Limb (tissue), 2 donors: ENCODE measurements around the gene PPP1R1A.

Experiments
- DNase-seq, 2 donors: peaks; one replicate each; pipeline ENCODE4 v3.0.0-alpha.2; 2016; ENCODE audit errors: extremely low spot score in 2 of 2

Gene PPP1R1A, protein sequence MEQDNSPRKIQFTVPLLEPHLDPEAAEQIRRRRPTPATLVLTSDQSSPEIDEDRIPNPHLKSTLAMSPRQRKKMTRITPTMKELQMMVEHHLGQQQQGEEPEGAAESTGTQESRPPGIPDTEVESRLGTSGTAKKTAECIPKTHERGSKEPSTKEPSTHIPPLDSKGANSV

DNA sequence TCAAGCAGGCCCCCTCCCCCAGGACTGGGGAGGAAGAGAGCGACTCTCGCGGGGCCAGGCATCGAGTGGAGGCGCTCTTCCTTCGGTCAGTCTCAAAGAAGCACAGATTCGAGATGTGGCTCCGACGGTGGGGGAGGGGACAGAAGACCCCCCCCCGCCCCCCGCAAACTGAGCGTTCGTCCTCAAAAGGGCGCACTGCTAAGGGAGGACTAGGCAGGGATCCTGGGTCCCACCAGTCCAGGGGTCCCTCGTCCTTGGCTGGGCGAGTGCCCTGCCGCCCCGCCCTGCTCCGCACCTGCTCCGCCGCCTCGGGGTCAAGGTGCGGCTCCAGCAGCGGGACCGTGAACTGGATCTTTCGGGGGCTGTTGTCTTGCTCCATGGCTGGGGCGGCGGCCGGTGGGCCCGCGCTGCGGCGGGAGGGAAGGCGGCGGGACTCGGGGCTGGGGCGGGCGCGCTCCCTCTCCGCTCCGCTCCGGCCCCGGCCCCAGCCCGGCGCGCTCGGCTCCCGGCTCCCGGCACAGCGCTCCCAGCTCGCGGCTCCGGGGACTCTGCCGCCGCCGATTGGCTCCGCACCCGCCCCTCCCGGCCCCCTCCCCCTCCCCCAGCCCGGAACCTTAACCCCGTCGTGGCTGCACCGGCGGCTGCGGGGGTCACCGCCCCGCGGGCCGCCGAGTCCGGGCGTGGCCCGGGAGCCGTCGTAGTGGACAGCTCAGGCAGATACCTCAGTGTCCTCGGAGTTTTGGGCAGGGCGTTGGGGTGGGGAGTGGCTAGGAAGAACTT lies at the start of gene PPP1R1A:
TSS of gene PPP1R1A (minus strand) at position 550 of the 780 bp plus-strand sequence. CDS start at position 379, 171 bp downstream.
- DNase-seq, result peak in 1 of 2 donors; percentile 77

DNA sequence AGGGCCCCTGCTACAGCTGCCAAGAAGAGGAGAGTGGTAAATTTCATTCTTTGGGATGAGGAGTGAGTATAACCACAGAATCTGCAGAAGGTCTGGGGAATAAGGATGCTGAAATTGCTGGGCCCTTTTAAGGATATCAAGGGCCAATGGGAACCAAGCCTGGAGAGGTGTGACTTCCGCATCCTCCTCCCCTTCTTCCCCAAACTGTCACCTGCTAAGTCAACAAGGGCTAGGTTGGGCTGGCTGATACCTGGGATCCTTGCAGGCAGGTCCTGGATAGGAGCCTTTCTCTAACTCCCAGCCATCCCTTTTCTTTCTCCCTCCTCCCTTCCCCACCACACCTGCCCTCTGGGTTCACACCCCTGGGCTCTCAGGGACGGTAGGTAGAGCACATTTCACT lies 46.3 kb upstream of the PPP1R1A start, which contains the start of gene LACRT:
TSS of gene LACRT (minus strand) at position 101 of the 400 bp plus-strand sequence. CDS start at position 47, 54 bp downstream.
- no peak for DNase-seq

DNA sequence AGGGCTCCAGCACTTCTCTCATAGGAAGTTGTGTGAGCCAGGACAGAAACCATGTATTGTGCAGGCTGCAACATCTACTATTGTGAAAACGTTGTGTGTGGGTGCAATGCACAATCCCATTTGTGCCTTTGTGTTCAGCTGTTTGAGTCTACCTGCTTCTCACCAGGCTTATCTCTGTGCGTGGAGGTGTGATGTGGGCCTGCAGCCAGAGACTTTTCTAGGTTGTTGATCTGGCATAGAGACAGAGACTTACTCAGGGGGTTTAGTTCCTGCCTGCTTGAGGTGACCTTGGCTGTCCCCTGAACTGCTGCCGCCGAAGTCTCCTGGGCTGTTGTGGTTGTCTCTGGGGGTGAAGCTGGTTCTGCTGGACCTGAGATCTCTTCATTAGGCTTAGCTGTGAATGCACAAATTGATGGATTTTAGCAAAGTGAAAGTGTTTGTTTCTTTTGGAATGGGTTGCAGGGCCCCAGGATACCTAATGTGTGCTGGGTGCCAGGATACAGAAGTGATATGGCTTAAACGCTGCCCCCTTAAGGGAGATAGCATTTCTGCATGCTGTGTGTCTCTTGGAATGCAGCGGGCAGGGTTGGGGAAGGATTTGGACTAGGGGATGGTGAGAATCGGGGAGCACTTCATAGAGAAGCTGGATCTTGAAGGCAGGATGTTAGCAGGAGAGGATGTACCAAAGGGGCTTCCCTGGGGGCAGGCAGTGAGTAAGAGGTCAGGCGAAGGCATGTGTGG lies 43.7 kb upstream of the PPP1R1A start:
- no peak for DNase-seq

DNA sequence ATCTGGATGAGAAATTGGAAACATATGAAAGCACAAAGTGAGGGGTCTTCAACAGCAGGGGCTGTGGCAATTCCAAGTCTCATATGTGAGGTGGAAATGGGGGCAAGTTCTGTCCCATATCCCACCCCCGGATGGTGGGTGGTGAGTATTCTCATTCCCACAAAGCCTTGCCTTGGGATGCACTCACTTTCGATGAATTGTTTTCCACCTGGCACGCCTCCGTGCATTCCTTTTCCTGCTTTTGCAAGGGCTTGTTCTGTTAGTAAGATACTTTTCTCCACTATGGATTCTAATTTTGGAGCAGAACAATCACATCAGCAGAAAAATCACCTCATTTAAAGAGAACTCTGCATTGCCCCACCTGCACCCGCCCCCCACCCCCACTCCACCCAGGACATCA lies 43.1 kb upstream of the PPP1R1A start:
- no peak for DNase-seq

DNA sequence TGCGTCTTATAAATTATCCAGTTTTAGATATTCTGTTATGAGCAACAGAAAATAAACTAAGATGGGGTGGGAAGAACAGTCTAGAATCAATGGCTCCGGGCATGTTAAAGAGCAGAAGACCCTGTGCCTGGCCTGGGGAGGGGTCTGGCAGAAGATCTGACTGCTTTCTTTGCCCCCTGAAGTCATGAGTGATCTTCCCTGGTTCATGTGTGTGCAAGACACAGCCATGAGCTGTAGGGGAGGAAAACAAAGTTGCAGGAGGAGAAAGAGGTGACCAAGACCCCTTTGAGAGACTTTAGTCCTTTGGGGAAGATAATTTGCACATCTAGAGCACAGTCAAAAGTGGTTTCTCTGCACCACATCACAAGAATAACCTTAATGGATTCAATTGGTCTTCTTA lies 41.5 kb upstream of the PPP1R1A start:
- DNase-seq, result no peak

DNA sequence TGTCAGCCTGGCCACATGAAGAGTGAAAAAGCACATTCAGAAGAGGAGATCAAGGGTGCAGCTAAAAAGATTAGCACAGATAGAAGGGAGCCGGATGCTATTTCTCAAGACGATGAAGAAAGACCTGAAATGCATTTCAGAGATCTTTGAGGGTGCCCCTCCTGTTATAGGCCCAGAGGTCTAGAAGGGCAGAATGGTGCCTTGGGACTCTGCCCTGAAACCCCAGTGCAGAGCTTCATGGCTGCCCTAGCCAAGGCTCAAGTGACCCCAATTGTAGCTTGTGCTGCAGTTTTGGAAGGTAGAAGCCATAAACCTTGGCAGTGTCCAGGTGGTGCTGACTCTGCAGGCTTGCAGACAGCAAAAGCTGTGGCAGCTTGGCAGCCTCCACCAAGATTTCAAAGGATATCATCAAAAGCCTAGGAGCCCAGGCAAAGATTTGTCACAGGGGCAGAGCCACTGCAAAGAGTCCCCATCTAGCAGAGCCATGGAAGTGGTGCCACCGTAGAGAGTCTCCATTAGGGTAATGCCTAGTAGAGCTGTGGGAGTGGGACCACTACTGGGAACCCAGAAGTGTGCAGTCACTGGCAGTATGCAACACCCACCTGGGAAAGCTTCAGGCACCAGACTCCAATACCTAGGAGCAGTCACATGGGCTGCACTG lies 39.9 kb upstream of the PPP1R1A start:
- DNase-seq, result no peak

DNA sequence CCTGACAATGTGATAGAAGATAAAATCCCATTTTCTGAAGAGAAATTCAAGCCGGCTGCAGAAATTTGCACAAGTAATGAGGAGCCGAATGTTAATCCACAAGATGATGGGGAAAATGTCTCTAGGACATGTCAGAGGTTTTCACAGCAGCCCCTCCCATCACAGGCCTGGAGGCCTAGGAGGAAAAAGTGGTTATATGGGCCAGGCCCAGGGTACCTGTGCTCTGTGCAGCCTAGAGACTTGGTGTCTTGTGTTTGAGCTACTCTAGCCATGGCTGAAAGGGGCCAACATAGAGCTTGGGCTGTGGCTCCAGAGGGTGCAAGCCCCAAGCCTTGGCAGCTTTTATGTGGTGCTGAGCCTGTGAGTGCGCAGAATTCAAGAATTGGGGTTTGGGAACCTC lies 38.8 kb upstream of the PPP1R1A start:
- DNase-seq, result no peak

DNA sequence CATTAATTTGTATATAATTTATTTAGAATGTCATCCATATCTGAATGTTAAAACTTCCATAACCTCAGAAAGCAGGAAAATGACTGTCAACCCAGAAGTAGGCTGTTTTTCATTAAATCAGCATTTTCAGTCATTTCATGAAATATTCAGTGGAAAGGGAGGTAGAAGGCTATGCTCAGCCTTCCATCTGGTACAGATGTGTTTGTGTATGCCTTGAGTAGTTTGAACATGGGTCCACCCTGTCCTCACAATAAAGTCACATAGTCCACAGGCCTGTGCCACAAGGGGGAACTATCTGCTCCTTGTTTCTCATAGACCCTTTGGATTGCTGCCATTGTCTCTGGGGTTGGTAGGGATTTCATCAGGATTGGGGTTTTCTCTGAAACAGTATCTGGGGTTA lies 37.1 kb upstream of the PPP1R1A start:
- DNase-seq, result no peak

DNA sequence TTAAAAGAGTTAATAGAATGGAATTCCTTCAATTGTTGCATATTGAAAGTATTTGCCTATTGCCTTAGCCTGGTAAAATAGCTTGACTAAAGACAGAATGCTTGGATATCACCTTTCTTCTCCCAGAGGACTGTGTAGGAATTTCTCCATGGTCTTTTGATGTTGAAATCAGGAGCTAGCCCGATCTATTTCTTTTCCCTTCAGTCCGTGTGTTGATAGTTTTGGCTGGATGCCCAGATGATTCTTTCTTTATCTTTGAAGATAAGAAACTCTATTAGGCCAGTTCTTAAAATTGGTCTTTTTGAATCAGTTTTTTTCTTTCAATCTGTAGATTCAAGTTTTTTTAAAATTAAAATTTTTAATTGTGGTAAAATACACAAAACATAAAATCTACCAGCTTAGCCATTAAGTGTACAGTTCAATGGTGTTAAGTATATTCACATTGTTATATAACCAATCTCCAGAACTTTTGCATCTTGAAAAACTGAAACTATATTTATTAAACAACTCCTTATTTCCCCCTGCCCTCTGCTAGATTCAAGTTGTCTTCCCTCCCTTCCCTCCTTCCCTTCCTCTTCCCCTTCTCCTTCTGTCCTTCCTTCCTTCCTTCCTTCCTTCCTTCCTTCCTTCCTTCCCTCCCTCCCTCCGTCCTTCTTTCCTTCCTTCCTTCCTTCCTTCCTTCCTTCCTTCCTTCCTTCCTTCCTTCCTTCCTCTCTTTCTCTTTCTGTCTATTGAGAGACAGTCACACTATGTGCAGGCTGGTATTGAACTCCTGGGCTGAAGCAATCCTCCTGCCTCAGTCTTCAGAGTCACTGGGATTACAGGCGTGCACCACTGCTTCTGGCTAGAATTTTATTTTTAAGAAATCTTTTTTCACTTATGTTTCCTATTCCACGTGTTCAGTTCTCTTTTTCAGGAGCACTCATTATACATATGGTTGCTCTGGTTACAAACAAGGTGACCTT lies 36.1 kb upstream of the PPP1R1A start:
- no peak for DNase-seq

DNA sequence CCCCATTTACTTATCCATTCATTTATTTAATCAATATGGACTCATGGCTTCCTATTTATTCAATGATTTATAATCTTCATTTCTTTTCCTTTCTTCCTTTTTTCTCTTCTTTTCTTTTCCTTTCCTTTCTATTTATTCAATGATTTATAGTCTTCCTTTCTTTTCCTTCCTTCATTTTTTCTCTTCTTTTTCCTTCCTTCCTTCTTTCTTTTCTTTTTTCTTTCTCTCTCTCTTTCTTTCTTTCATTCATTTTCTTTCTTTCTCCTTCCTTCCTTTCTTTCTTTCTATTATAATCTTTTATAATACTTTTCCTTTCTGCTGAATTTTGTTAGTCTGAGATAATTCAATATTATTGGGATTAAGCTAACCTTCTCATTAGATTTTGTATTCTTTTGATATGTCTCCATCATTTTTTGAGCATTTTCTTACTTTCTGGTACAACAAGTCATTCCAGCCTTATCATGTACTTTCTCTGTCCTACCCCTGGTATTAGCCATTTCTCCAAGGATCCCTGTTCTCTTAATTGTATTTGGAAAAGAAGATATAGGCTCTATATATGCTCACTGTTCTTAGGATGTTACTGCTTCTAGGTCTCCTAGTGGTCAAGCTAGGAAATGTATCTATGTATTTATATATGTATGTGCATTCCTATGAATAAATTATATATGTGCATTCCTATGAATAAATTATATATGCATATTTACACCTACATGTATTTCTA lies 34.2 kb upstream of the PPP1R1A start:
- DNase-seq, result no peak

DNA sequence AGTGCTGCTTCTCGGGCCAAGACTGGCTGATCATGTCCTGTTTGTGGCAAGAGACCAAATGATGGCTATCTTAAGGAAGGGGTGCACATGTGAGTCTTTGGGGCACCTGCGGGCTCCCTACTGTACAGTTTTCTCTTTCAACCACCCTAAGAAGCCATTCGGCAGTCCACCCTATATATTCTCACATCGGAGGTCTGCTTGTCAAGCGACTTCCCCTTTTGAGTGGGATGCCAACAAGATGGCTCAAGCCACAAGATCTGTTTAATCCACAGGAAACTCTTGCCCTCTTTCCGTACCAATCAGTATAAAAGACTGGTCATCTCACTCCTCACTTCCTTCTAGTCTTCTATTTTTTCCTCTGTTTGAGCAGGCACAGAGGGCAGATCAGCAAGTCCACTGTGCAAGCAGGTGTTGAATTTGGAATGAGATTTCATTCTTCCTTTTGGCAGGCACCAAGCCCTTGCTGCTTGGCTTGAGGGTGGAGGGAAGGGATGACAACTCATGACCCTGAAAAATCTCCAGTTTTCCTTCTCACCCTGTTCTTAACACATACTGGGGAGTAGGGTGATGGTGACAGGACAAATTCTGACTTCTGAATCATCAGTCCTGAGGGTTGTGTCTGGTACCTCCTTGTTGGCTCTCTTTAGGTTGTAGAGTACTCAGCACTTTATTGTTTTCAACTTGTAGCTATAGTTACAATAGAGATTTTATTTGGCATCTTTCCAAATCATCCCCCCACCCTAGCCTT lies 28.6 kb upstream of the PPP1R1A start:
- DNase-seq, result no peak

DNA sequence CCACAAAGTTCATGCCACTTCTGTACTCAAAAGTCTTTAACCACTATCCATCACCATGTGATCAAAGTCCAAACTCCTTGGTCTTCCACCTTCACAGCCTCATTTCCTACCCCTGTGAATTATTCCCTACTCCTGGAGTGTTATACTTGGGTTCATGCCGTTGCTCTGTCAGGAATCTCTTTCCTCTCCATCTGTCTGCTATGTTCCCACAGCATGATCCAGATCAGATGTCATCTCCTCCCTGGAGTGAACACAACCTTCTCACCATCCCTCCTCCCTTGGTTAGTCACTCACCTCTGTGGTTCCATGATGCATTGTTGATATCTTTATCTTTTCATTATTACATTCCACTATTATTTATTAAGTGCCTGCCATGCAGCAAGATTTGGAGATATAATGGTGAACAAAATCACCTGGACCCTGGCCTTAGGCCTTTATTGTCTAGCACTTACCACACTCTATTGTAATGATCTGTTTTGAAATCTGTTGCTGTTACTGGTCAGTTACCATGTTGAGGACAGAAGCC lies 23.8 kb upstream of the PPP1R1A start:
- no peak for DNase-seq

DNA sequence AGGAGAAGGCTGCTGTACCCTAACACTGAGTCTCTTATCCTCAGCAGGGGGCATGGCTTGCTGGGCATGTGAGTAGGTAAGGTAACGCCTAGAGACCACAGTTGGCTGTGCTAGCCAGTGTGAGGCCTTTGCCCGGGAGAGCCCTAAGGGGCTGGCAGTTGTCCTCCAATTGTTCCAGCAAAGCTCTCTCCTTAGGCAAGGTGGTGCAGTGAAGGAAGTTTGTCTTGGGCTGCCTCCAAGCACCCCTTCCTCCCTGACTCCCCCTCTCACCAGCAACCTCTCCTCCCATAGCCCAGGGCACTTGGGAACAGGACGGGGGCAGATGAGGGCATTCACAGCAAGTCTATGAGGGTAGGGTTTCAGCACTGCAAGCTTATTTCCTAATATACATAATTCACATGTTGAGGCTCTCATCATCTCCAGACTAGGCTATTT lies 23.3 kb upstream of the PPP1R1A start:
- DNase-seq, result no peak

DNA sequence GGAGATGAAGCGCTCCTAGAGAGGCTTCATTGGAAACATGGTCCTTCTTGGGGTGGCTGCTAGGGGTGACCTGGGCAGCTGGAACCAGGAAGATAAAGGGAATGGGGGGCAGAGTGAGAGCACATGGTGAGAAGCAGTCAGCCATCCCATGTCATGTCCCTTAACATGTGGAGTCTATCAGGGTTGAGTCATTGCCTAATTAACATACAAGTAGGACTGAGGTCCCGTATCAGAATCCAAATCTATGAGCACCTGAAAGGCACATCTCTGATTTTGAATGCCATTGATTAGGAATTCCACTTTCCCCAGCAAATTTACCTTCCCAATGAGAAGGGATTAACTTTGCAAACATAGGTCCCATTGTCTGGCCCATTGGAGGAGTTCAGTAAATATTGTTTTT lies 20.3 kb upstream of the PPP1R1A start:
- no peak for DNase-seq

DNA sequence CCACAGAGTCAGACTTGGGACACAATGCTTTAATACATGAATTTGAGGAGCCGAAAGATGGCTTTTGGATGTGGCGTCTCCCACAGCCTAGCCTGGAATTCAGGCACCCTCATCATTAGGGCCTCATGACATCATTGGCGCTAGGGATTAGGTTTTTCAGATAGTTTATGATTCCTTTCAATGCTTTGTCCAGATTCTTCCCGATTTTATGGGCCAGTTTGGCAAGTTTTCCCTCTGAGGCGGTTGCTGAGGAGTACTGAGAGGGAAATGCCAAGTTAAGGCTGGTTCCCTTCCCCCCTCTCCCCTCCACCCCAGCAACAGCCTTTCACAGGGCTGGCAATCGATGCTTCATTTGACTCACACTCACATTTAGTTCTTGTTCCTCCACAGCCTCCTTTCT lies 19.7 kb upstream of the PPP1R1A start:
- DNase-seq, result no peak

DNA sequence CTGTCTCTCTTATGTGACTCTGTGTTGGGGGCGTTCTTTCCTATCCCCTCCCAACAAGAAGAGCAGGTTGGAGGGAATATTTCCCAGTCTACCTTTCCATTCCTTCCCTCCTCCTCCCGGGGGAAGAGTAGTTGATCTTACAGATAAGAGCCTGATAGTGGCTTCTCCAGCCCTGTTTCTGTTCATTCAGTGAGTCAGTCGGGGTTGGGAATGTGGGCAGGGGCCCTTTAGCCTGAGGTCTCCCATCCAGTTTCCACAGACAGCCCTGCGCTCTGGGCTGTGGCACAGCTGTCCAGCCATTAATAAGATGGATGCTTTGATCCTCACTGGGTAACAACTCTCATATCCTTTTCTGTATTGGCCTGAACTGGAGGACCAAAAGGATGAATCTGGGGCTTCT lies 18.1 kb upstream of the PPP1R1A start:
- DNase-seq, result no peak

DNA sequence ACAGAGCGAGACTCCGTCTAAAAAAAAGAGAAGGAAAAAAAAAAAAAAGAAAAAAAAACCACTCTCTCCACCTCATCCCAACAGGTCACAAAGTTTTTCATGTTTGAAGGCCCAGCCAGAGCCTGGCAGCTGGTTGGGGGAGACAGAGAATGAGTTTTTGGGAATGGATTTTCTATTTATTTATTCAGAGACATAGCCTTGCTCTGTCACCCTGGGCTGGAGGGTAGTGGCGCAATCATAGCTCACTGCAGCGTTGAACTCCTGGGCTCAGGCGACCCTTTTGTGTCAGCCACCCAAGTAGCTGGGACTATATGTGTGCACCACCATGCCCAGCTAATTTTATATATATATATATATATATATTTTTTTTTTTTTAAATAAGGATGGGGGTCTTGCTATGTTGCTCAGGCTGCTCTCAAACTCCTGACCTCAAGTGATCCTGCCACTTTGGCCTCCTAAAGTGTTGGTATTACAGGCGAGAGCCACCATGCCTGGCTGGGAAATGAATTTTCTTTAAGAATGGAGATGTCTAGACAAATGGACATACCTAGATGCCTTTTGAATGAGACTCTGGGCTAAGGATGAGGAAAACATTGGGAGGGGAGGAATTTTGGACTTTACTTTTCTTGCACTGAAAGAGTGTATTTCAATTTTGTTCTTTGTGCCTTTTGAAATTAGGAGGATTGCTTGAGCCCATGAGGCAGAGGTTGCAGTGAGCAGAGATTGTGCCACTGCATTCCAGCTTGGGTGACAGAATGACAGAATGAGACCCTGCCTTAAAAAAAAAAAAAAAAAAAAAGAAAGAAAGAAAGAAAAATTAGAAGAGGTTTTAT lies 16.9 kb upstream of the PPP1R1A start:
- no peak for DNase-seq

DNA sequence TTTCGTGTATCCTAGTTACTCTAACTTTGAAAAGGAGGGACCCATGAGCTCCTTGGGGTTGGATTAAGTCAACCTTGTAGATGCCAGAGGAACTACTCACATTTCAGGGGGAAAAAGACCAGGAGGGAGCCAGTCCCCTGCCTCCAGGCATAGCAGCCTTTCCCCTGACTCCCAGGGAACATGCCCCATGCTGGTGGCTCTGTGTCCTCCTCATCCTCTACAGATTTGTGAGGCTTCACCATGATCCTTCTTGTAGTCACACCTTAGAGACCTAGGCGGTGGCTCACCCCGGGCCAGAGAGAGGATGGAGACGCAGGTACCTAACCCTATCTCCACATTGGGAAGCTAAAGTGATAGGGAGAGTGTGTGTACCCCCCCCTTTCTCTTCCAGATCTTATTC lies 16.0 kb upstream of the PPP1R1A start:
- no peak for DNase-seq
